Breast epithelium (tissue), 4 donors: ENCODE data around the gene GRIK5. TPM values are rescaled to one million over a fixed set of nuclear protein-coding genes. Genes with fewer than 3 reads are reported as not detected.
A peak's percentile ranks its signal among the peaks of the same experiment; 100 is the strongest.
"Not testable (repeated sequence)": the region's sequence is repeated elsewhere in the genome, so short reads cannot be mapped to it uniquely, and the experiment has no call there.

Experiments
- DNase-seq, 2 donors: peaks; one replicate each; pipeline ENCODE4 v3.0.0-alpha.2; 2019; ENCODE audit warnings: low spot score in 2 of 2
- H3K27ac ChIP-seq, 2 donors: fragments of 200-600 bp; sonication (generic) in 1 of 2; one replicate each; pipeline ENCODE4 v1.5.1; 2016 to 2019; ENCODE audit warnings: mild to moderate bottlenecking in 1 of 2
- H3K27me3 ChIP-seq, 2 donors: fragments of 200-600 bp; sonication (generic) in 1 of 2; one replicate each; pipeline versions ENCODE4 v1.5.1 to v1.6.0; 2017 to 2019; ENCODE audit warnings: control low read depth in 1 of 2, mild to moderate bottlenecking in 1 of 2
- H3K36me3 ChIP-seq: fragments of 200-600 bp; one replicate; pipeline ENCODE4 v1.5.1; 2019
- H3K4me1 ChIP-seq, 2 donors: fragments of 200-600 bp; sonication (generic); one replicate each; pipeline ENCODE4 v1.5.1; 2016 to 2019; ENCODE audit warnings: control low read depth in 1 of 2
- H3K4me3 ChIP-seq, 3 donors: fragments of 200-600 bp; sonication (generic); 1 replicate in 2 of 3; 2 replicates in 1 of 3; pipeline ENCODE4 v1.5.1; 2016 to 2019; ENCODE audit warnings: mild to moderate bottlenecking in 3 of 3, moderate library complexity in 2 of 3
- H3K9me3 ChIP-seq, 2 donors: fragments of 200-600 bp; sonication (generic) in 1 of 2; one replicate each; pipeline ENCODE4 v1.5.1; 2016 to 2019; ENCODE audit warnings: control low read depth in 1 of 2
- CTCF ChIP-seq, 3 donors: fragments of 450-650 bp; IDR thresholded peaks; one replicate each; pipeline ENCODE4 v1.5.1; 2016 to 2017; ENCODE audit warnings: antibody characterized with exemption in 3 of 3, mild to moderate bottlenecking in 3 of 3, moderate library complexity in 3 of 3
- POLR2A ChIP-seq: fragments of 450-650 bp; IDR thresholded peaks from one replicate; pipeline ENCODE4 v1.6.1; 2016; ENCODE audit warnings: antibody characterized with exemption, mild to moderate bottlenecking, moderate library complexity
- POLR2AphosphoS5 ChIP-seq, 3 donors: sonication (generic); formaldehyde crosslinking; IDR thresholded peaks; one replicate each; pipeline ENCODE4 v1.6.1; 2017; ENCODE audit warnings: antibody characterized with exemption in 3 of 3
- intact Hi-C: fragments of 100-400 bp; cut with DNase I; formaldehyde crosslinking; loops from one replicate; pipeline ENCODE4 v1.15.1; 2023; ENCODE audit warnings: low total_unique reads
- total RNA-seq, 3 donors: library from RNA; depleted of rRNA; stranded (reverse); fragments of >200 nt; gene quantifications; one replicate each; pipeline ENCODE4 v1.1.0, GENCODE V29; 2016

GRIK5 gene
- total RNA-seq, 3 donors from 2014 or later, result 1.6 to 1.9 TPM; not detected in 1

DNA sequence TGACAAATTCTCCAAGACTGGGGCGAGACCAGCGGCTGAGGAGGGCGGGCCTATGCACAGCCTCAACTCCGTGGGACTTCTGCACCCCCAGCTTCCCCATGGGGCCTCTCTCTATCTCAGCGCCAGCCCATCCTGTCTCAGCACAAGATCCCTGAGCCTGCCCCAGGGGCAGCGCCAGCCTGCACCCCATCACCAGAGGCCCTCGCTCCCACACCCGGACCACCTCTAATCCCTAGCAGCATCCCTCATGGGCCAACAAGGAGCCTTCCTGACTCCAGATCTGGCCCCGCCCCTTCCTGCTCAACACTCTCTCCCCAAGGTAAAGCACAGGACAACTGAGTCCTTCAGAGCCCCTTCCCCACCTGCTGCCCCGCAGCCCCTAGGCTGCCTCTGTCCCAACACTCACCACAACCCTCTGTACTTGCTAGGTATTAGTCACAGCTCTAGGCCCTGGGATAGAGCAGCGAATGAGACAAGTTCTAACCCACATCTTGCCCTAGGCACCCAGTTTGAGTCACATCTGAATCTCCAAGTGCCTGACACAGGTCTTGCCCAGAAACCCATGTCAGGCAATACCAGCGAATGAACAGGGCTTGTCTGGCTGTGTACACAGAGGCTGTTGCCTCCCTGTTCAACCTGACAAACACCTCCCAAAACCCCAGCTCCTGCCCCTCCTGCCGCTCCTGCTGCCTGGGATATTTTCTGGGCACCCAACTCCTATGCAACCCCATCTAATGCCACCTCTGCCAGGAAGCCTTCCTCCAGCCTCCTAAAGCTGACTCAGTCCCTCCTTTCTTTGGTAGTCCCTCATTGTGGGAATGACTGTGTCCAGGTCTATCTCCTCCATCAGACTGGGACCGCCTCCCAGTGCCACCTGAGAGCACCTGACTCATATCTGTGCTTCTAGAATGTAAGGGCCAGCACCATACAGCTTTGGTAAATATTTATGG, 18.6 kb downstream of the GRIK5 start:
- Histone ChIP-seq H3K9me3 (no peaks in the 10 kb centered on the region), H3K4me3 (no peak overlapping the region), H3K27me3 (no peaks in the 10 kb centered on the region), H3K27ac (no peak overlapping the region), H3K36me3 (no peaks in the 10 kb centered on the region), H3K4me1 (no peaks in the 10 kb centered on the region)
- no peak for DNase-seq
- TF ChIP-seq POLR2A (no peak), CTCF (IDR thresholded peaks at IDR 0.05) (no peak), POLR2AphosphoS5 (IDR thresholded peaks at IDR 0.05) (no peak)
- intact Hi-C loops, result no loop called here

- intact Hi-C loops, result no loop called here
- H3K36me3 ChIP-seq, result no peaks in the 10 kb centered on the region
- peak overlapping the region in 1 of 3 donors; percentile 22 for H3K4me3 ChIP-seq
These were observed 21.0 kb downstream of the GRIK5 start for GRCh38 chr19:42048992-42049391.

GRCh38 chr19:42045575-42045974, 24.4 kb downstream of the GRIK5 start:
- Histone ChIP-seq H3K36me3 (no peaks in the 10 kb centered on the region), H3K4me3 (no peak overlapping the region), H3K27me3 (no peaks in the 10 kb centered on the region), H3K9me3 (no peaks in the 10 kb centered on the region), H3K27ac (no peak overlapping the region), H3K4me1 (no peaks in the 10 kb centered on the region)
- no peak for DNase-seq
- TF ChIP-seq POLR2AphosphoS5 (IDR thresholded peaks at IDR 0.05), result no peak
- no peak for TF ChIP-seq POLR2A
- no peak for TF ChIP-seq CTCF (IDR thresholded peaks at IDR 0.05)
- intact Hi-C loops, result no loop called here

More at GRCh38 chr19:42048992-42049391, 21.0 kb downstream of the GRIK5 start:
- TF ChIP-seq CTCF (IDR thresholded peaks at IDR 0.05) (no peak), POLR2A (no peak), POLR2AphosphoS5 (IDR thresholded peaks at IDR 0.05) (no peak)
- H3K27me3 ChIP-seq, result no peaks in the 10 kb centered on the region
- H3K4me1 ChIP-seq, result no peaks in the 10 kb centered on the region
- H3K9me3 ChIP-seq, result no peaks in the 10 kb centered on the region
- H3K27ac ChIP-seq, result no peak overlapping the region
- no peak for DNase-seq

DNA sequence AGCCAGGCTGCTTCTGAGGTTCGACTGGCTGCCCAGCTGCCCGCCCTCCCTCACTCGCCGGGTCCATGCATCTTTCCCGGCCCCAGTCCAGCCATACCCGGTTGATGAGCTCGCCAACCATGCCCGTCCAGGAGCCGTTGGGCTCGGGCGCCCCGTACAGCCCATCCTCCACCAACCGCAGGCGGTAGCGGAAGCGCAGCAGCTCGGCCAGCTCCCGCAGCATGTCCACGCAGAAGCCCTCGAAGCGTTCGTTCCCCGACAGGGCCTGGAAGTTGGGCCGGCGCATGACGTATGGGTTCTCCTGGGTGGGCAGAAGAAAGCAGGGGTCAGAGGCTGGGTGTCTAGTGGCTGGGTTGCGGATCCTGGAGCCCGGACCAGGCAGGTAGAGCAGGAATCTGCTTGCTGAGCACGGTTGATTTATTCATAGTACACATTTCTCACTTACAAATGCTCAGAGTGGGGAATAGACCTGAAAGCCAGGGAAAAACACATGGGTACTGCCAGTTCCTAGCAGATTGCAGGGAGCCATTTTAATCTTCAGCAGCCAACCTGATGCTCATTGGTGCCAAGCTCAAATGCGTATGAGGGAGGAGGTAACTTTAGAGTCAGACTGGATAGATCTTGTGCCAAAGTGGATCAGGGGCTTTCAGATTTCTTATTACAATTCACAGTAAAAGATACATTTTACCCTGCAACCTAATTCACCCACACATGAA, 27.4 kb downstream of the GRIK5 start:
- no peak overlapping the region for H3K4me3 ChIP-seq
- H3K36me3 ChIP-seq, result no peaks in the 10 kb centered on the region
- H3K27me3 ChIP-seq, result no peaks in the 10 kb centered on the region
- TF ChIP-seq POLR2A, result no peak
- no peak for TF ChIP-seq CTCF (IDR thresholded peaks at IDR 0.05)
- no peak for TF ChIP-seq POLR2AphosphoS5 (IDR thresholded peaks at IDR 0.05)
- no peaks in the 10 kb centered on the region for H3K9me3 ChIP-seq
- no peaks in the 10 kb centered on the region for H3K4me1 ChIP-seq
- intact Hi-C loops, result no loop called here
- DNase-seq, result no peak
- no peak overlapping the region for H3K27ac ChIP-seq

- H3K4me1 ChIP-seq, DNase-seq, H3K27ac ChIP-seq, H3K9me3 ChIP-seq, H3K27me3 ChIP-seq, intact Hi-C loops, H3K4me3 ChIP-seq, H3K36me3 ChIP-seq: not testable (repeated sequence)
These were observed 29.5 kb downstream of the GRIK5 start for GRCh38 chr19:42040491-42040890.
